GM12878 (cell line): ENCODE results near the gene MED25. TPM values are rescaled to one million over a fixed set of nuclear protein-coding genes. Genes with fewer than 3 reads are reported as not detected.

Experiments
- ATAC-seq: fragments of 200-7000 bp; cut with Tn5 transposase; 3 replicates; pipeline ENCODE4 v1.9.1; 2020; ENCODE audit warnings: mild to moderate bottlenecking, moderate library complexity
- BruUV-seq: library from RNA; stranded (reverse); fragments of 400-500 nt; replicated peaks from 2 replicates; lab custom pipeline; 2021; lab: Mats Ljungman, UMichigan
- CTCF ChIA-PET: fragments of 300-600 bp; sonication (Branson Sonifier 250); formaldehyde crosslinking; extraction: SDS; loops from one replicate; lab custom pipeline; 2021; ENCODE audit warnings: inconsistent platforms; lab: Yijun Ruan, JAX
- POLR2A ChIA-PET: fragments of 350-600 bp; formaldehyde crosslinking; extraction: SDS; loops from one replicate; lab custom pipeline; 2021; ENCODE audit warnings: inconsistent platforms; lab: Charles Lee
- RAD21 ChIA-PET: fragments of 300-600 bp; sonication (Branson Sonifier 250); formaldehyde crosslinking; loops from one replicate; lab custom pipeline; 2023; ENCODE audit warnings: antibody characterized with exemption; ENCODE audit not compliant: unreplicated experiment; lab: Charles Lee
- SMC1A ChIA-PET: fragments of 300-600 bp; sonication (Branson Sonifier 250); formaldehyde crosslinking; loops from one replicate; lab custom pipeline; 2023; ENCODE audit not compliant: unreplicated experiment, uncharacterized antibody; lab: Charles Lee
- DNase-seq: peaks from one replicate; pipeline ENCODE4 v3.0.0-alpha.2; 2011; ENCODE audit warnings: low read depth, low spot score
- FAIRE-seq: peaks from 3 replicates; lab custom pipeline; 2011; peaks lifted over from hg19 to GRCh38; lab: Jason Lieb, UNC
- H2AFZ ChIP-seq: 2 replicates; pipeline ENCODE4 v1.6.0; 2011; ENCODE audit warnings: low read depth, low read length, control low read depth; ENCODE audit not compliant: control insufficient read depth
- H3K27ac ChIP-seq: 2 replicates; pipeline ENCODE4 v1.5.1; 2011; ENCODE audit warnings: control low read depth; ENCODE audit not compliant: control insufficient read depth, insufficient read depth
- H3K27me3 ChIP-seq, 2 experiments: replicated peaks in 1 of 2; 2 replicates each; pipeline versions ENCODE4 v1.6.0 to v1.6.1; 2011; ENCODE audit warnings: low read length in 1 of 2; ENCODE audit not compliant: control insufficient read depth in 2 of 2, insufficient read depth in 2 of 2
- H3K36me3 ChIP-seq, 2 experiments: 2 replicates each; pipeline ENCODE4 v1.5.1; 2011; ENCODE audit warnings: low read length in 1 of 2; ENCODE audit not compliant: control insufficient read depth in 2 of 2, insufficient read depth in 2 of 2
- H3K4me1 ChIP-seq: 2 replicates; pipeline ENCODE4 v1.6.1; 2011; ENCODE audit warnings: mild to moderate bottlenecking, low read length, moderate library complexity, mixed read lengths; ENCODE audit not compliant: control insufficient read depth, insufficient read depth
- H3K4me2 ChIP-seq: 2 replicates; pipeline ENCODE4 v1.6.0; 2011; ENCODE audit warnings: control low read depth; ENCODE audit not compliant: control insufficient read depth, insufficient read depth
- H3K4me3 ChIP-seq: fragments of 200-600 bp; sonication (generic); 2 replicates; pipeline ENCODE4 v1.5.1; 2016
- H3K79me2 ChIP-seq: 2 replicates; pipeline ENCODE4 v1.6.0; 2011; ENCODE audit warnings: low read length; ENCODE audit not compliant: control insufficient read depth, insufficient read depth
- H3K9ac ChIP-seq: 2 replicates; pipeline ENCODE4 v1.8.0; 2011; ENCODE audit warnings: low read length, control low read depth, mixed read lengths; ENCODE audit not compliant: control insufficient read depth, insufficient read depth
- H3K9me3 ChIP-seq: replicated peaks from 3 replicates; pipeline ENCODE4 v1.5.1; 2011; ENCODE audit warnings: mild to moderate bottlenecking, low read length; ENCODE audit not compliant: control insufficient read depth, insufficient read depth
- H4K20me1 ChIP-seq: 2 replicates; pipeline ENCODE4 v1.6.0; 2011; ENCODE audit not compliant: control insufficient read depth, insufficient read depth
- EP300 ChIP-seq, 2 experiments: fragments of 150-350 bp in 1 of 2; IDR thresholded peaks; 2 replicates each; pipeline ENCODE4 v1.6.1; 2011 to 2012; ENCODE audit warnings: low read depth in 2 of 2, low read length in 2 of 2, borderline replicate concordance in 1 of 2, improper control_type of control experiment in 1 of 2, inconsistent platforms in 1 of 2; ENCODE audit not compliant: control insufficient read depth in 1 of 2
- GABPA ChIP-seq: IDR thresholded peaks from 2 replicates; pipeline ENCODE4 v1.6.1; 2014; ENCODE audit warnings: antibody characterized with exemption, low read depth, mild to moderate bottlenecking, inconsistent platforms
- POU2F2 ChIP-seq: IDR thresholded peaks from 3 replicates; pipeline ENCODE4 v1.6.1; 2011; ENCODE audit warnings: low read depth, mild to moderate bottlenecking, low read length, borderline replicate concordance
- SREBF2 ChIP-seq: IDR thresholded peaks from 2 replicates; pipeline ENCODE4 v1.6.1; 2012; ENCODE audit warnings: mild to moderate bottlenecking, low read length
- TCF12 ChIP-seq: IDR thresholded peaks from 2 replicates; pipeline ENCODE4 v1.6.1; 2011; ENCODE audit warnings: low read depth, mild to moderate bottlenecking, low read length
- ZNF207 ChIP-seq: fragments of 450-650 bp; IDR thresholded peaks from 2 replicates; pipeline ENCODE4 v1.6.1; 2014; ENCODE audit warnings: antibody characterized with exemption, mild to moderate bottlenecking, borderline replicate concordance
- WGBS: methylation state at CpG from one replicate; pipeline ENCODE4 v1.1.6; 2016; ENCODE audit warnings: low lambda C conversion rate; ENCODE audit not compliant: insufficient replicate concordance, insufficient coverage; ENCODE audit errors: missing lambda C conversion rate; 5-methylcytosine and 5-hydroxymethylcytosine counted together
- in situ Hi-C: fragments of 300-500 bp; cut with MboI; formaldehyde crosslinking; loops from 9 replicates; pipeline ENCODE4 v1.14.3; 2018; ENCODE audit warnings: mixed read lengths
- intact Hi-C: fragments of 100-400 bp; cut with micrococcal nuclease; formaldehyde crosslinking; loops from one replicate; pipeline ENCODE4 v1.14.2; 2022; ENCODE audit not compliant: unreplicated experiment
- polyA plus RNA-seq, 11 experiments: library from polyadenylated mRNA; depleted of rRNA in 4 of 11; unstranded in 6 of 11; stranded (reverse) in 5 of 11; fragments of >200 nt; fragmentation: Nextera tagmentation in 4 of 11; fragmentation: Illumina TruSeq in 1 of 11; extraction: Ambion mirVana in 4 of 11; extraction: Trizol in 1 of 11; gene quantifications; 1 replicate in 1 of 11; 2 replicates in 10 of 11; pipeline versions ENCODE4 v1.2.1 to v1.2.3, GENCODE V29; 2011 to 2016; ENCODE audit warnings: inconsistent platforms in 2 of 11, missing spikeins in 2 of 11, low read depth in 1 of 11
- total RNA-seq, 4 experiments: library from RNA; depleted of rRNA in 3 of 4; stranded (reverse); fragments of >200 nt in 3 of 4; fragmentation: Illumina TruSeq in 1 of 4; extraction: Trizol in 1 of 4; gene quantifications; 2 replicates each; pipeline versions ENCODE4 v1.2.1 to v1.2.3, GENCODE V29; 2013 to 2021
- TF ChIP-seq, protein P1 (sequence below): fragments of 450-650 bp; IDR thresholded peaks from 2 replicates; pipeline ENCODE4 v1.6.1; 2016; ENCODE audit warnings: mild to moderate bottlenecking

MED25 gene
- total and polyA plus RNA-seq, 10 of the 15 experiments (the other 5 are each of a cell fraction or from before 2014, with no cell fraction given), result 3.5 to 53.9 (median 17.1) TPM

DNA sequence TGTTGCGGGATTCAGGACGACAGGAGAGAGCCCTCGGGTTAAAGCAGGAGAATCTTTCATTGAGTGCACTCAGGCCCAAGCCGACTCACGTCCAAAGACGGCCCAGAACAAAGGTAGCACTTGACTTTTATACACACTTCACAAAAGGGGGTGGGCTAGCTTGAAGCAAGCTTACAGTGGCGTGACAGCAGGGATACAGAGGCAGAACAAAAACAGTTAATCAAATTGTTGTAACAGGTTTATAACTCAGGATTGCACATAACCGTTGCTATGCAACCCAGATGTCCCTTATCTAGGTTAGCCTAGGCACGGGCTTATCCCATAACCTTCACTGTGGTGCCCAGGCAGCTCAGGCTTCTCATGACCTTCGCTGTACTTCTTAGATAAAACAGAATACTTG, 2.0 kb downstream of the MED25 start (continued):
- TF ChIP-seq EP300 (IDR thresholded peaks at IDR 0.05; ENCODE audit: borderline replicate concordance in 1 of 2, control insufficient read depth in 1 of 2, low read depth in 2 of 2, low read length in 2 of 2) (no peak), ZNF207 (no peak)
- TF ChIP-seq, all 136 proteins: peak for 0

DNA sequence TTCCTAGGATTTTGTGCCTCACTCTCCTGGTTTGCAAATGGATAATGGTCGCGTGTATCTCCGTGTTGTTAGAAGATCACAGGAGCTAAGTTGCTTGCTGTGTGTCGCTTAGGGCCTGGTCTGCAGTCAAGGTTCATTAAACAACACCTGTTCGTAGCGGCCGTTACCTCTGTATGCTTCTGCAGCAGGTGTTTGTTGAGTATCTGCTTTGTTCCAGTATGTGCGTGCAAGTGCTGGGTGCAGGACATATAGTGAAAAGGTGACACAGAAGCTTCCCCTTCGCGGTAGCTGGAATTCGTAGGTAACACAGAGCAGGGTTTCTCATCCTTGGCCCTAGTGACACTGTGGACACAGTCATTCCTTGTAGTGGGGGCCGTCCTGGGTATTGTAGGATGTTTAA, 5.4 kb downstream of the MED25 start:
- TF ChIP-seq TCF12 (0 out of 2 replicates have a peak, but pooled peaks have one; percentile 21), POU2F2 (no peak)
- intact Hi-C loops, result no loop called here
- Histone ChIP-seq H3K4me3 (no peak overlapping the region), H3K27me3 (no peaks in the 10 kb centered on the region), H4K20me1 (peaks cover 3% of the 10 kb centered on the region), H3K79me2 (peaks cover 26% of the 10 kb centered on the region), H3K4me2 (peak overlapping the region; percentile 42), H3K36me3 (peaks cover 3 to 18% of the 10 kb centered on the region in 2 experiments), H3K9me3 (no peaks in the 10 kb centered on the region), H3K9ac (no peak overlapping the region), H3K4me1 (peaks cover 10% of the 10 kb centered on the region), H3K27ac (0 out of 2 replicates have a peak overlapping the region, but pooled peaks have one; percentile 19), H2AFZ (no peak overlapping the region)
- ChIA-PET POLR2A (interaction anchor here (0.6 kb wide), 1 partner anchor 92 kb away, joined by 5 read pairs; no protein-coding TSS in a partner anchor), SMC1A (no interaction called here), CTCF (no interaction called here), RAD21 (interaction anchor here (0.6 kb wide), 1 partner anchor 45 kb away, joined by 3 read pairs; no protein-coding TSS in a partner anchor)
- 52% methylated on average over 12 of the region's 12 CpGs for WGBS
- in situ Hi-C loops, result no loop called here
- BruUV-seq, result no TSS peak
- no peak for FAIRE-seq
- no peak for DNase-seq
- ATAC-seq, result no peak

DNA sequence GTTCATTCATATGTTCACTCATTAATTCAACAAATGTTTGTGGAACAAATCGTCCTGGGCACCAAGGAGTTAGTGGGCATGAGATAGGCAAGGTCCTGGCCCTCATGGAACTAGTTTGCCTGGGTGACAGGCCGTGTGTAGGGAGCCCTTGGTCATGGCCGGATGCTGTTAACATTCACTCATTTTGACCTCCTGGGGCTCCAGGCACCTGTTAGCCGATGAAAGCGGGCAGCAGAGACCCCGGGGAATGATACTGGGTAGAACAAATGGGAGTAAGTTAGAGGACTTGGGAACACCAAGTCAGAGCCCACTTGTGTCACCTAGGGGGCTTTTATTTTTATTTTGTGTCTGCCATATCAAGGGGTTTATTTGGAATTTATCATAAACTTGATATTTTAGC, 6.6 kb downstream of the MED25 start:
- ChIA-PET SMC1A (no interaction called here), POLR2A (interaction anchor here (0.6 to 1.2 kb wide), 2 partner anchors 14 to 16 kb away, joined by 3 read pairs; no protein-coding TSS in a partner anchor), CTCF (no interaction called here), RAD21 (interaction anchor here (0.7 kb wide), 1 partner anchor 251 kb away, joined by 5 read pairs; no protein-coding TSS in a partner anchor)
- no TSS peak for BruUV-seq
- H3K27ac ChIP-seq, result no peak overlapping the region
- H2AFZ ChIP-seq, result no peak overlapping the region
- WGBS, result 74% methylated on average over 6 of the region's 6 CpGs
- H3K4me2 ChIP-seq, result no peak overlapping the region
- TF ChIP-seq GABPA (no peak), SREBF2 (no peak)
- TF ChIP-seq, protein P1, sequence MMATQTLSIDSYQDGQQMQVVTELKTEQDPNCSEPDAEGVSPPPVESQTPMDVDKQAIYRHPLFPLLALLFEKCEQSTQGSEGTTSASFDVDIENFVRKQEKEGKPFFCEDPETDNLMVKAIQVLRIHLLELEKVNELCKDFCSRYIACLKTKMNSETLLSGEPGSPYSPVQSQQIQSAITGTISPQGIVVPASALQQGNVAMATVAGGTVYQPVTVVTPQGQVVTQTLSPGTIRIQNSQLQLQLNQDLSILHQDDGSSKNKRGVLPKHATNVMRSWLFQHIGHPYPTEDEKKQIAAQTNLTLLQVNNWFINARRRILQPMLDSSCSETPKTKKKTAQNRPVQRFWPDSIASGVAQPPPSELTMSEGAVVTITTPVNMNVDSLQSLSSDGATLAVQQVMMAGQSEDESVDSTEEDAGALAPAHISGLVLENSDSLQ, result no peak
- FAIRE-seq, result no peak
- no peaks in the 10 kb centered on the region for H3K9me3 ChIP-seq
- in situ Hi-C loops (no loop called here), intact Hi-C loops (no loop called here)
- H3K36me3 ChIP-seq, result peaks cover 5 to 18% of the 10 kb centered on the region in 2 experiments
- peaks cover 5% of the 10 kb centered on the region; the same call in 1 of the 2 replicates for H3K4me1 ChIP-seq
- H3K79me2 ChIP-seq, result peaks cover 14% of the 10 kb centered on the region
- peaks cover 3% of the 10 kb centered on the region for H4K20me1 ChIP-seq
- no peak for DNase-seq
- no peak overlapping the region for H3K9ac ChIP-seq
- H3K27me3 ChIP-seq, result no peaks in the 10 kb centered on the region
- no peak for ATAC-seq
- H3K4me3 ChIP-seq, result no peak overlapping the region
